Measurements from ENCODE around the gene UBAC2. TPM values are rescaled to one million over a fixed set of nuclear protein-coding genes. Genes with fewer than 3 reads are reported as not detected.

The UBAC2 gene
- total RNA-seq, 1 donor from 2014 or later: 44.3 TPM

GRCh38 chr13:99305566-99305965 lies 104.9 kb downstream of the UBAC2 start:
- H3K36me3 ChIP-seq: peaks cover 2% of the 10 kb centered on the region
- H3K4me1 ChIP-seq: peaks cover 18% of the 10 kb centered on the region
- H3K4me3 ChIP-seq: peak overlapping the region; percentile 16
- no peak overlapping the region for H3K27ac ChIP-seq (replicated peaks)
- DNase-seq: no peak
- intact Hi-C loops (cut with micrococcal nuclease): no loop called here
- H3K27me3 ChIP-seq (ENCODE audit: low read depth): no peaks in the 10 kb centered on the region
- no peak for TF ChIP-seq CTCF (IDR thresholded peaks at IDR 0.05; ENCODE audit: borderline replicate concordance)
- no peaks in the 10 kb centered on the region for H3K9me3 ChIP-seq (replicated peaks)

DNA sequence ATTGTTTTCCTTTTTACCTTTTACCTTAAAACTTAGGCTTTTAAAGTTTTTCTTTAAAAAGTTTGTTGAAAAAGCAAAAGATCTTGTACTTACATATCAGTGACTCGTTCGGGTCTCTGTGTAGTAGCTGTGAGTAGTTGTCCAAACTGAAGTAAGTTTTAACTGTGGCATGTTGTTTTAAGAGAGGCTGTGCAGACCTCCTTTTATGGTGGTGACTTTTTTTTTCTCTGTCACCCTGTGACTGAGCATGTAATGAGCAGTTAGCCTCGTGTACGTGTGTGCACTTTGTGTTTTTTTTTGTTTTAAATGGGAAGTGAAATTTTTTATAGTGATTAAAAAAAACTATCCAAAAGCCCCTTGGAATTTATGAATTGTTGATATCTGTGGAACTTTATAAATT lies 106.6 kb downstream of the UBAC2 start, which contains the start of gene GPR183:
GPR183 (minus strand) TSS at position 153 of the 400 bp plus-strand sequence. CDS start 11,254 bp downstream, outside the sequence.
- H3K36me3 ChIP-seq: peaks cover 2% of the 10 kb centered on the region
- TF ChIP-seq CTCF (IDR thresholded peaks at IDR 0.05; ENCODE audit: borderline replicate concordance): no peak
- DNase-seq: no peak
- peaks cover 25% of the 10 kb centered on the region for H3K4me1 ChIP-seq
- peak within 1 kb of the TSS; percentile 16 for H3K4me3 ChIP-seq
- intact Hi-C loops (cut with micrococcal nuclease): no loop called here
- peak within 1 kb of the TSS; percentile 25 for H3K27ac ChIP-seq (replicated peaks)
- H3K27me3 ChIP-seq (ENCODE audit: low read depth): no peaks in the 10 kb centered on the region
- H3K9me3 ChIP-seq (replicated peaks): no peaks in the 10 kb centered on the region

DNA sequence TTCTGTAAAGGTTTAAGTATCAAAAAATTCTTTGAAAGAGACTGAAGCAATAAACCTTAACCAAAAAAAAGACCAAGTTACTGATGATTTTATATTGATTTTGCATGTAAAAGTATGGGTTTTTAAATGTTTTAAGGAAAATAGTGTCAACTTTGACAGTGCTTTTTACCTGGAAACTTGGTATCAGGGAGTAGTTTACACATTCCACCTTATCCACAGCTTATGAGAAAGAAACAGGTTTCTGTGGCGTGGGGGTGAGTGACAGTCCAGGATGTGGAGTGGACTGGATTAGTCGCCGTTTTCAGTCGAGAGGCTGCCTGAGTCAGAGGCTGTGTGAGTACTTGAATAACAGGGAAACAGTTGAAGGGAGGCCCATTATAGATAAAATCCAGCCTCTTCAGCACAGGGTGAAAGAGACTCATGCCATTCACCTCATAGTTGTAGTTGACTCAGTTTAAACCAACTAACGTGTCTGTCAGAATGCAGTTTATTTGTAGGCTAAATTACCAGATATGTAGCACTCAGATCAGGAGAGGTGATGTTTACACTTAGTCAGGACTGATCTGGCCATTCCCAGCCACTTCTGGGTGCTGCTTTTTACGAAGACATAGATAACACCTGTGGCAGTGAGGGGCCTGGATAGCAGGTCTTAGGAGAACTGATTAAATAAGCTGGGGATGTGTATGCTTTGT lies 107.1 kb downstream of the UBAC2 start:
- no peak for TF ChIP-seq CTCF (IDR thresholded peaks at IDR 0.05; ENCODE audit: borderline replicate concordance)
- Histone ChIP-seq H3K27ac (replicated peaks) (peak overlapping the region; percentile 25), H3K36me3 (peaks cover 2% of the 10 kb centered on the region), H3K4me3 (no peak overlapping the region), H3K4me1 (peaks cover 28% of the 10 kb centered on the region), H3K9me3 (replicated peaks) (no peaks in the 10 kb centered on the region), H3K27me3 (ENCODE audit: low read depth) (no peaks in the 10 kb centered on the region)
- intact Hi-C loops (cut with micrococcal nuclease): no loop called here
- DNase-seq: no peak

DNA sequence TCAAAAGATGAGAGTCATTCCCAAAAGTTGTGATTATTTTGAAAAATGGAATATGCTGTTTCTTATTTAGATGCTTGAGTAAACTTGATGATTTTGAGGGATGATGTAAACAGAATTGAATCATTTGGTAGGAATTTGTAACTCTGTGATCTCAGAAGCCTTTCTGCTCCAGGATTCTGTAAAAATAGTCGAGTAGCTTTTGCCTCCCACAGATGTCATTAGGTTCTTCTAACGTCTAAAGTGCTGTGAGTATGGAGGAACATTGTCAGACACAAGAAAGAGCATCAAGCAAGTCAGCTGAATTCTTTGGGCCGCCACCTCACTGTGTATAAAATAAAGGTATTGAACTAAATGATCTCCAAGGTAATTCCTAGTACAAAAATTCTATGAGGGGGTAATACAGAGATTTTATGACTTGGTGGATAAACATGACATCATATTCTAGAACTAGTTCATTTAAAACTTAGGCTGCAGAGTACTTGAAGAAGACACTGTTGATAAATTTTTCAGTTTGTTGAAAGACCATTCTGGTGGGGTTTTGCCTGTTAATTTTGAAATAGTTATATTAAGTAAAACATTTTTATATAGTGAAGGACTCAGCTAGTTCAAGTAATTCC lies 107.9 kb downstream of the UBAC2 start:
- Histone ChIP-seq H3K4me3 (no peak overlapping the region), H3K27me3 (ENCODE audit: low read depth) (no peaks in the 10 kb centered on the region), H3K4me1 (peaks cover 36% of the 10 kb centered on the region), H3K36me3 (peaks cover 2% of the 10 kb centered on the region), H3K9me3 (replicated peaks) (no peaks in the 10 kb centered on the region), H3K27ac (replicated peaks) (no peak overlapping the region)
- TF ChIP-seq CTCF (IDR thresholded peaks at IDR 0.05; ENCODE audit: borderline replicate concordance): no peak
- intact Hi-C loops (cut with micrococcal nuclease): no loop called here
- no peak for DNase-seq

DNA sequence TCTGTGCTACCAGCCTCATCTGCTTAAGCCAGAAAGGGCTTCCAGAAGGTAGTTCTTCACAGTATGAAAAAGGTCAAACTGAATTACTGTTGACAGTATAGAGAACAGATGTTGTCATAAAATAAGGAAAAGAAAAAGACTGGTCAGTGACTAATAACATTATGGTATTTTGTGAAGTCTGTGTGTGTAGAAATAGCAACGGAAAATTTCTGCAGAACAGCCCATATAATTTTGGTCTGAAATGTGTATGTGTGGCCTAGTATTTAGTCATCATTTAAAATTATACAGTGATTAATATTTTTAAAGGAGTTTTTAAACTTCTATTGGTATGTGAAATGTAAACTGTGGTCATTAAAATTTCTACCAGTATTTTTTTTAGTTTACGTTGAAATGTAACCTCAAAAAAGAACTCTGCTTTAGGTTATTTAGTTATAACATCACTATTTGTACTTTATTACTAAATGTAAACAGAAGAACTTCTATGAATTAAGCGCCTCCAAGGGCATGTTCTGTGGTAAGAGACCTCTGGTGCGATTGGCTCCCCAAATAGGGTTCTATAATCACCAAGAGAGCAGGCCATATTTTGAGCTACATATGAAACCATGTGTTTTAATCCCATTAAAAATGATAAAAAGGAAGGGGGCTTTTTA lies 109.9 kb downstream of the UBAC2 start:
- Histone ChIP-seq H3K4me1 (peaks cover 39% of the 10 kb centered on the region), H3K9me3 (replicated peaks) (no peaks in the 10 kb centered on the region), H3K27me3 (ENCODE audit: low read depth) (no peaks in the 10 kb centered on the region), H3K27ac (replicated peaks) (no peak overlapping the region), H3K4me3 (no peak overlapping the region), H3K36me3 (peaks cover 6% of the 10 kb centered on the region)
- no peak for DNase-seq
- intact Hi-C loops (cut with micrococcal nuclease): no loop called here
- TF ChIP-seq CTCF (IDR thresholded peaks at IDR 0.05; ENCODE audit: borderline replicate concordance): no peak

All from left ventricle myocardium inferior (tissue), 1 donor.